Hepatocyte (in vitro differentiated cells): Measurements from ENCODE around the gene GOSR1.

Source experiments
- EZH2 ChIP-seq: fragments of 200-600 bp; sonication (generic); IDR thresholded peaks from 2 replicates; pipeline ENCODE4 v1.6.1; 2016; ENCODE audit warnings: antibody characterized with exemption, mild to moderate bottlenecking, borderline replicate concordance
- EZH2phosphoT487 ChIP-seq: fragments of 200-600 bp; sonication (generic); IDR thresholded peaks from one replicate; pipeline ENCODE4 v1.6.1; 2018; ENCODE audit warnings: antibody characterized with exemption, mild to moderate bottlenecking, low read depth, moderate library complexity; ENCODE audit not compliant: unreplicated experiment, severe bottlenecking
- TF ChIP-seq, protein P1 (sequence below): fragments of 200-600 bp; sonication (generic); IDR thresholded peaks from 2 replicates; pipeline ENCODE4 v1.5.1; 2016; ENCODE audit warnings: antibody characterized with exemption, mild to moderate bottlenecking; ENCODE audit not compliant: poor library complexity

DNA sequence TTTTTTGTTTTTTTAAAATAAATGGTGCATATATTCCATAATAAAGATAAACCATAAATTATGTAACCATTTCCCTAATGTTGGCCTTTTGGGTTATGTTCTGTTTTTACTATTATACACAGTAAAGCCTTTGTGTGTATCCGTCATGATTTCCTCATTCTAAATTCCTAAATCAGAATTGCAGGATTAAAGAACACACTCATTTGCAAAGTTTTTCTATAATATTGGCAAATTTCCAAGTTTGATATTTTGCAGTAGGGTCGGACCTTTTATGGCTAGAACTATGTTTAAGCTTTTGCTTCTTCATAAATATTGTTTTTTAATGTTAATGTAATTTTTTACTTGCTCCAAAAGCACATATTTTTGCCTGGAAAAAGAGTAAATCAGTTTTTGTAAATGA, 16.6 kb downstream of the GOSR1 start:
- TF ChIP-seq, protein P1, sequence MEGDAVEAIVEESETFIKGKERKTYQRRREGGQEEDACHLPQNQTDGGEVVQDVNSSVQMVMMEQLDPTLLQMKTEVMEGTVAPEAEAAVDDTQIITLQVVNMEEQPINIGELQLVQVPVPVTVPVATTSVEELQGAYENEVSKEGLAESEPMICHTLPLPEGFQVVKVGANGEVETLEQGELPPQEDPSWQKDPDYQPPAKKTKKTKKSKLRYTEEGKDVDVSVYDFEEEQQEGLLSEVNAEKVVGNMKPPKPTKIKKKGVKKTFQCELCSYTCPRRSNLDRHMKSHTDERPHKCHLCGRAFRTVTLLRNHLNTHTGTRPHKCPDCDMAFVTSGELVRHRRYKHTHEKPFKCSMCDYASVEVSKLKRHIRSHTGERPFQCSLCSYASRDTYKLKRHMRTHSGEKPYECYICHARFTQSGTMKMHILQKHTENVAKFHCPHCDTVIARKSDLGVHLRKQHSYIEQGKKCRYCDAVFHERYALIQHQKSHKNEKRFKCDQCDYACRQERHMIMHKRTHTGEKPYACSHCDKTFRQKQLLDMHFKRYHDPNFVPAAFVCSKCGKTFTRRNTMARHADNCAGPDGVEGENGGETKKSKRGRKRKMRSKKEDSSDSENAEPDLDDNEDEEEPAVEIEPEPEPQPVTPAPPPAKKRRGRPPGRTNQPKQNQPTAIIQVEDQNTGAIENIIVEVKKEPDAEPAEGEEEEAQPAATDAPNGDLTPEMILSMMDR = no peak
- no peak for TF ChIP-seq EZH2
- TF ChIP-seq EZH2phosphoT487 = no peak
